Measurements from ENCODE around the gene RIMBP2.
A peak's percentile ranks its signal among the peaks of the same experiment; 100 is the strongest.

The RIMBP2 gene

GRCh38 chr12:130636370-130636769 is 79.7 kb downstream of the RIMBP2 start:
- H3K9ac ChIP-seq, result no peak overlapping the region
- no peaks in the 10 kb centered on the region for H3K27me3 ChIP-seq
- no peaks in the 10 kb centered on the region for H3K36me3 ChIP-seq
- H4K20me1 ChIP-seq, result no peaks in the 10 kb centered on the region
- no peak overlapping the region for H3K27ac ChIP-seq
- H3K4me3 ChIP-seq, result no peak overlapping the region
- no peaks in the 10 kb centered on the region for H3K9me3 ChIP-seq
- H3K4me2 ChIP-seq, result no peak overlapping the region
- TF ChIP-seq Cebpa-rat (IDR thresholded peaks at IDR 0.05), result no peak
- H3K4me1 ChIP-seq, result peaks cover 14% of the 10 kb centered on the region

GRCh38 chr12:130634866-130635265 is 81.2 kb downstream of the RIMBP2 start:
- no peak overlapping the region for H3K4me3 ChIP-seq
- H3K4me2 ChIP-seq, result peak overlapping the region; percentile 8; the same call in 1 of the 2 replicates
- no peak overlapping the region for H3K9ac ChIP-seq
- no peak overlapping the region for H3K27ac ChIP-seq
- no peaks in the 10 kb centered on the region for H4K20me1 ChIP-seq
- TF ChIP-seq Cebpa-rat (IDR thresholded peaks at IDR 0.05), result no peak
- H3K9me3 ChIP-seq, result no peaks in the 10 kb centered on the region
- peaks cover 14% of the 10 kb centered on the region for H3K4me1 ChIP-seq
- H3K27me3 ChIP-seq, result no peaks in the 10 kb centered on the region
- H3K36me3 ChIP-seq, result no peaks in the 10 kb centered on the region

DNA sequence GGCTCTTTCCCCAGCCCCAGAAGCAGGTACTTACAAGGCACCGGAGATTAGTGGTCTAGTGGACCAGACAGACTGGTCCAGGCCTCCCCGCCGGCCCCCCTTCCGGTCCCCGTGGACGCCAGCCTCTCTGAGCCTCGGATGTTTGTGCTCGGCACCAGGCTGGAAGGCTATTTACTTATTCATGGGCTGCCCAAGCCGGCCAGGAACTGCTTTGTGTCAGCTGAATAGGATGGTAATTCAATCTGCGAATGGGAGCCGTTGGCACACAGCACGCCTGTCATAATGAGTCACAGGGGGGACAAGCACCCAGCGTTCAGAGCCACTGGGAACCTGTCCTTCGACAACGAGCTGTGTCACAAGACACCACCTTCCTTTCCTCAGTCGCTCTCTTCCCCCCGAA is 82.3 kb downstream of the RIMBP2 start:
- Histone ChIP-seq H3K4me3 (no peak overlapping the region), H3K9ac (no peak overlapping the region), H4K20me1 (no peaks in the 10 kb centered on the region), H3K36me3 (no peaks in the 10 kb centered on the region), H3K27me3 (no peaks in the 10 kb centered on the region), H3K9me3 (no peaks in the 10 kb centered on the region), H3K27ac (no peak overlapping the region), H3K4me1 (peaks cover 14% of the 10 kb centered on the region), H3K4me2 (no peak overlapping the region)
- no peak for TF ChIP-seq Cebpa-rat (IDR thresholded peaks at IDR 0.05)

DNA sequence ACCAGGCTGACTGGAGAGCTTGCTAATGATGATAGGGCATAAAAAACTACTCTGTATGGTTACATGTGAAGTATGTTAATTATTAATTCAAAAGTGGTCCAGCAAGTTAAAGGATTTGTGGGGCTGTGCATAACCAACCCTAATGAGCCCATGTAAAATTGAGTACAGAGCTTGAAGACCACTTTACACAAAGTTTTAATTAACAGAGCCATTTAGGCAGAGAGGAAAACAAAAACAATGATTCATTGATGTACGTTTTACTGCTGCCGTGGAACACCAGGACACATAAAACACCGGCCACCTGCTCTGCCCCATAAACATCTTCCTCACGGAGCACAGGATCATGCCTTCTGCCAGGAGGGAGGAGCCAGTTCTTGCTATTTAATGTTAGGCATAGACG is 83.5 kb downstream of the RIMBP2 start:
- Histone ChIP-seq H3K27ac (no peak overlapping the region), H3K4me3 (no peak overlapping the region), H3K27me3 (no peaks in the 10 kb centered on the region), H3K9me3 (no peaks in the 10 kb centered on the region), H3K4me1 (peaks cover 14% of the 10 kb centered on the region), H3K9ac (no peak overlapping the region), H3K36me3 (no peaks in the 10 kb centered on the region), H4K20me1 (no peaks in the 10 kb centered on the region), H3K4me2 (no peak overlapping the region)
- no peak for TF ChIP-seq Cebpa-rat (IDR thresholded peaks at IDR 0.05)

DNA sequence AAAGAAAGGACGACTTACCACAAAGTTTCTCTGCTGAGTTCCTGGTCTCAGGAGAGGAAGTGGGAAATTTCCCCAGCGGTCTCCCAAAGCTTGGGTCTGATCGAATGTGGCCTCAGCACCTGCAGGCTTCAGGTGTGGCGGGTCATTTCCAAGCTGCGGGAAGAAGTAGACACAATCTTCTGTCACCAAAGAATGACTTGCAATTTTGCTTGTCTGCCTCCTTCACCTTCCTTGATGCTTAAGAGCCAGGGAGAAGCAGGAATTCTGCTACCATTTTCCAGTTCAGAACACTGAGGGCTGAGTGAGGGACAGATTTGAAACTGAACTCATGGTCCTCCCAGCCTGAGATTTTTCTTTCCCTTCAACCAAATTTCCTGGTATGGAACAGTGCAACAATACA is 87.8 kb downstream of the RIMBP2 start:
- TF ChIP-seq Cebpa-rat (IDR thresholded peaks at IDR 0.05), result no peak
- no peaks in the 10 kb centered on the region for H4K20me1 ChIP-seq
- no peak overlapping the region for H3K4me2 ChIP-seq
- no peak overlapping the region for H3K27ac ChIP-seq
- no peak overlapping the region for H3K4me3 ChIP-seq
- no peak overlapping the region for H3K9ac ChIP-seq
- H3K36me3 ChIP-seq, result no peaks in the 10 kb centered on the region
- H3K27me3 ChIP-seq, result no peaks in the 10 kb centered on the region
- H3K9me3 ChIP-seq, result peaks cover 9% of the 10 kb centered on the region; the same call in 1 of the 2 replicates
- H3K4me1 ChIP-seq, result peaks cover 6% of the 10 kb centered on the region; the same call in 1 of the 2 replicates

DNA sequence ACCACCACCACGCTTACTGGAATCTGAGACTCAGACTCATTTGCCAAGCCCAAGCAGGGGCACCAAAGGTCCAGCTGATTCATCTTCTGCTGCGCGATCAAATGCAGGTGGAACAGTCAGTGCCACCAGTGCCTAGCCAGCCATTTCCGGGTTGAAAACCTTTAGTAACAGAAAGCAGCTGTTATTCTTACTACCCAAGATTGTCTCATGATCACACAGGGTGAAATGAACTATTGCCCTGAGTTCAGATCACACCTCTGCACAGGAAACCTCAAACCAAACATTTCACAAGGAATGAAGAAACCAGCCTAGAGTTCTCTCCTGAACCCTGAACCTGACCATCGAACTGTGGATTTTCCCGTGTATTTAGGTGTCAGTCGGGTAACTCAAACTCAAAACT is 88.9 kb downstream of the RIMBP2 start:
- no peak for TF ChIP-seq Cebpa-rat (IDR thresholded peaks at IDR 0.05)
- Histone ChIP-seq H3K9me3 (peaks cover 16% of the 10 kb centered on the region), H3K4me3 (no peak overlapping the region), H3K27me3 (no peaks in the 10 kb centered on the region), H3K9ac (no peak overlapping the region), H3K4me1 (no peaks in the 10 kb centered on the region), H3K4me2 (no peak overlapping the region), H3K27ac (no peak overlapping the region), H4K20me1 (no peaks in the 10 kb centered on the region), H3K36me3 (no peaks in the 10 kb centered on the region)

GRCh38 chr12:130626601-130627000 is 89.5 kb downstream of the RIMBP2 start:
- Histone ChIP-seq H3K36me3 (no peaks in the 10 kb centered on the region), H4K20me1 (no peaks in the 10 kb centered on the region), H3K4me2 (no peak overlapping the region), H3K4me1 (no peaks in the 10 kb centered on the region), H3K9ac (no peak overlapping the region), H3K4me3 (no peak overlapping the region), H3K27ac (no peak overlapping the region), H3K9me3 (peaks cover 20% of the 10 kb centered on the region), H3K27me3 (no peaks in the 10 kb centered on the region)
- TF ChIP-seq Cebpa-rat (IDR thresholded peaks at IDR 0.05), result no peak

DNA sequence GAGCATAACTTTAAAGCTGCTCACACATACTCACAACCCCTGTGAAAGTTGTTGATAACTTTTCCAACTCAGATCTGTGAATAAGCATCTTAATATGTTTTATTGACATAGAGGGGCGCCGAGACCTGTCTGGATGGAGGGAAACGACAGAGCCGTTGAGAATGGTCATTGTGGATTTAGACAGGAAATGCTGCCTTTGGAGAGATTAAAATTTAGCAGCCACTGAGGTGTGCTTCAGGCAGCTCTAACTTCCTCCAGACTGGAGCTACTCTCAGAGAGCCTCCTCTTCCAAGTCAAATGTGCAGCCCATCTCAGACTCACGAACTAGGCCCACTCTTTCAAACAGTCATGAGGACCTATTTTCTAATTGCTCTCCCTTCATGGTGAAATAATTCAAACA is 90.9 kb downstream of the RIMBP2 start:
- Histone ChIP-seq H3K9me3 (peaks cover 20% of the 10 kb centered on the region), H3K27me3 (no peaks in the 10 kb centered on the region), H3K4me2 (no peak overlapping the region), H3K36me3 (no peaks in the 10 kb centered on the region), H3K4me1 (no peaks in the 10 kb centered on the region), H3K4me3 (no peak overlapping the region), H3K27ac (no peak overlapping the region), H3K9ac (no peak overlapping the region), H4K20me1 (no peaks in the 10 kb centered on the region)
- TF ChIP-seq Cebpa-rat (IDR thresholded peaks at IDR 0.05), result no peak

DNA sequence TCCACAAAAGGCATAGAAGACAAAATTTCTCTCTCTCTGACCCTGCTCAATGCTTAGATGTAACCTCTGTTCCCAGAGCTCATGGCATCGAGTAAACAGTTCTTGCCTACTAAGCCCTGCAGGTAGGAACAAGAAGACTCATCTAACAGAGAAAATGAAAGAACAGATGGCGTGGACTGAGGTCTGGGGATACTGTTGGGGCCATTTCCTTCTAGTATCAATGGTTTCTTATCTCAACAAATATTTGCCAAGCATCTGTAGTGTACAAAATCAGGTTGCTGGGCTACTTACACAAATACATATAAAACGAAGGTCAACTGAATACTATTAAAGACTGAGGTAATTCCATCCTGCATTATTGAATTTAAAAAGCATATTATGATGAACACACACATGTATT is 93.3 kb downstream of the RIMBP2 start:
- Histone ChIP-seq H3K9me3 (peaks cover 20% of the 10 kb centered on the region), H4K20me1 (no peaks in the 10 kb centered on the region), H3K4me3 (no peak overlapping the region), H3K4me2 (no peak overlapping the region), H3K9ac (no peak overlapping the region), H3K27ac (no peak overlapping the region), H3K4me1 (no peaks in the 10 kb centered on the region), H3K27me3 (no peaks in the 10 kb centered on the region), H3K36me3 (no peaks in the 10 kb centered on the region)
- TF ChIP-seq Cebpa-rat (IDR thresholded peaks at IDR 0.05), result no peak

- Histone ChIP-seq H3K27me3 (no peaks in the 10 kb centered on the region), H3K9ac (no peak overlapping the region), H3K27ac (no peak overlapping the region), H3K4me1 (no peaks in the 10 kb centered on the region), H3K4me2 (no peak overlapping the region), H3K4me3 (no peak overlapping the region), H3K36me3 (no peaks in the 10 kb centered on the region), H3K9me3 (peaks cover 16% of the 10 kb centered on the region), H4K20me1 (no peaks in the 10 kb centered on the region)
- no peak for TF ChIP-seq Cebpa-rat (IDR thresholded peaks at IDR 0.05)
Observed at GRCh38 chr12:130621696-130622298, 94.3 kb downstream of the RIMBP2 start.

DNA sequence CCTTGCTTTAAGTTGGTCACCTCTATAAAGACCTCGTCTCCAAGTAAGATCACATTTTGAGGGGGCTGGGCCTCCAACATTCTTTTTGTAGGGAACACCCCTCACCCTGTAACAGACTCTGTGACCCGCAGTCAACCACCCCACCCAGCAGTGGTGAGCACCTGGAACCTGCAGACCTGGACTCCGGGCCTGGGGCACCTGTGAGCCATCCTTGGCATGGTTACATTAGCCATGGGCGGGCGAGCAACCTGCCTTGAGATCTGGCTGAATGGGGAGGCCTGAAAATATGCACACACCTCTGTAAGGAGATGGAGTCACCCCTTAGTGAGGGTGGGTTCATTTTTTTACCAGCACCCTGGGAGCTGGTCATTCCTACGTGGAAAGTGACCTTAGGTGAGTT is 95.3 kb downstream of the RIMBP2 start:
- H3K4me2 ChIP-seq, result no peak overlapping the region

More for the DNA sequence above, 95.3 kb downstream of the RIMBP2 start:
- Histone ChIP-seq H3K4me1 (no peaks in the 10 kb centered on the region), H3K36me3 (no peaks in the 10 kb centered on the region), H3K9ac (no peak overlapping the region), H3K4me3 (no peak overlapping the region), H3K9me3 (peaks cover 11% of the 10 kb centered on the region), H3K27ac (no peak overlapping the region), H3K27me3 (no peaks in the 10 kb centered on the region), H4K20me1 (no peaks in the 10 kb centered on the region)
- TF ChIP-seq Cebpa-rat (IDR thresholded peaks at IDR 0.05), result no peak

All from BLaER1 (cell line).